Effector CD4-positive, alpha-beta T cell (primary cell): ENCODE measurements around the gene TFDP2.
"Not testable (repeated sequence)": the region's sequence is repeated elsewhere in the genome, so short reads cannot be mapped to it uniquely, and the experiment has no call there.

Experiments used
- DNase-seq: peaks from one replicate; pipeline ENCODE4 v3.0.0-alpha.2; 2020
- total RNA-seq: gene quantifications from one replicate; lab custom pipeline; 2026; lab: John Stamatoyannopoulos, UW

TFDP2 gene, protein sequence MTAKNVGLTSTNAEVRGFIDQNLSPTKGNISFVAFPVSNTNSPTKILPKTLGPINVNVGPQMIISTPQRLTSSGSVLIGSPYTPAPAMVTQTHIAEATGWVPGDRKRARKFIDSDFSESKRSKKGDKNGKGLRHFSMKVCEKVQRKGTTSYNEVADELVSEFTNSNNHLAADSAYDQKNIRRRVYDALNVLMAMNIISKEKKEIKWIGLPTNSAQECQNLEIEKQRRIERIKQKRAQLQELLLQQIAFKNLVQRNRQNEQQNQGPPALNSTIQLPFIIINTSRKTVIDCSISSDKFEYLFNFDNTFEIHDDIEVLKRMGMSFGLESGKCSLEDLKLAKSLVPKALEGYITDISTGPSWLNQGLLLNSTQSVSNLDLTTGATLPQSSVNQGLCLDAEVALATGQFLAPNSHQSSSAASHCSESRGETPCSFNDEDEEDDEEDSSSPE
- 45.8 reads per million, percentile 66 among the genes with 10 or more reads in this experiment for total RNA-seq

DNA sequence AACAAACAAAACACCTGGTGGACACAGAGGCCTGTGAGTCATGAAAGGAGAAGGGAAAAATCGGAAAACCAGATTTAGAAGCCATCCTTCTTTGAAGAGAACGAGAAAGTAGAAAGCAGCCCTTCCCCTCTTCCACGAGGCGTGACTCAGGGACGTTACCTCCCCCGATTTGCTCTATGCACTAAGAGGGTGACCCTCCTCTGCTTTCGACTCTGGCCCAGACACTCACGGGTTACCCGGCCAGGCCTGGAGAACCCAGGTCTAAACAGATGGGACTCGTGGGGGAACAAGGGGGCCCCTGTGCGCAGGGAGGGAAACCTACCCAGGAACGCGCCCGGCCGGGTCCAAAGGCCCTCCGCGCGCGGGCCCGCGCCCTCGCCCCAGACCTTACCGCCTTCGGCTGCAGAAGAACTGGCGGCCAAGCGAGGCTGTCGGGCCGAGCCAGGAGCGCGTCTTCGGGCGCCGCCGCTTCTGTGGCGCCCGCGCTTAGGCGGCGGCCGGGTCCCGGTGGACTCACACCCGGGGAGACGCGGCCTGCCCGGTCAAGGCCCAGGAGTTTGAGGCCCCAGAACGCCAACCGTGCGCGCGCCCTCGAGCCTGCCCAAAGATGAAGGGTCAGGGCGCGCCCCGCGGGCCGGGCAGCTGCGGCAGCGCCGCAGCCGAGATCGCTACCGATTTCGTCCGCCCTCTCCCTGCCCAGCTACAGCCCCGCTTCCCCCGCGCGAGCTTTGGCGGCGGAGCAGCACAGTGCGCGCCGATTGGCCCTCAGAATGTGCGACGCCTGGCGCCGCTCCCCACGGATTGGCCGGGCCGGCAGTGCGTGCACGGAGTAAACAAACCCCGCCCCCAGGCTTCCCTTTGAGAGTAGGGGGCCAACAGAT is at the start of gene TFDP2:
TFDP2 (minus strand) TSS at position 753 of the 881 bp plus-strand sequence. CDS start 47,795 bp downstream, outside the sequence.
- peak; percentile 73 for DNase-seq

DNA sequence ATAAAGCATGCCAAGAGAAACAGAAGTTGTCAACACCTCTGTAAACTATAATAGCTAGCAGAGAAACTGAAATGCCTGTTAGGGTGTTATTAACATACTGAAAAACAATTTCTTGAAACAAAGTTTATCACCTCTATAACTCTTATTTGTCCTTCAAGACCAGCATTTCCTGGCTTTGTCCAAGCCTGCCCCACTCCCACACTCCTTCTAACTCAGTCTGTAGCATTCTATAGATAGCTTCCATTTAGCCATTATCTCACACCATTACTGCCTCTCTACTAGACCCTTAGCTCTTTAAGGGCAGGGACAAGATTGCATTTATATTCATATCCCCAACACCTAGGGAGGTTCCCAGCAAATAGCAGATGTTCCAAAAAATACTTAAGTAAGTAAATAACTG is 39.5 kb upstream of the TFDP2 start:
- DNase-seq = no peak

DNA sequence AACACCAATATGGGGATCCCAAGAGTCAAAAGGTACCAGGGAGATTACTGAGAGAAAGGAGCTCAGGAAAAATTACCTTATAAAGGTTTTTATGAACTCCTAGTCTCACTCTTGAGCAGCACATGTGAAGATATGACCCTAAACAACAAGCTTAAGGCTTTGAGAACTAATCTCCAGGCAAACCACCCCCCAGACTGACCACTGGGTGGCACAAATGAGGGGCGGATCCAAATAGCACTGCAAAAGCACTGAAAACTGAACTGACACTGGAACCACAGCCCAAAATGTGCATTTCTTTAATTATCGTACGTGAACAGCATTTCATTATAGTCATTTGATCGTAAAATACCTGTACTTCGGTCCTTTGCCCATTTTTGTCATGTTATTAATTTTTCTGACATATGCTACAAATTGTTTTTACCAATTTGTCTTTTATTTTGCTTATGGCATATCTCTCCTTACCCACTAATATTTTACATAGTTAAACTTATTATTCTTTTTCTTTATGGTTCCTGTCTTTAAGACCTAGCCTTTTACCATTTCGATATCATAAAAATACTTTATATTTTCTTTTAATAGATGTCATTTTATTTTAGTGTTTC is 31.5 kb upstream of the TFDP2 start:
- no peak for DNase-seq

DNA sequence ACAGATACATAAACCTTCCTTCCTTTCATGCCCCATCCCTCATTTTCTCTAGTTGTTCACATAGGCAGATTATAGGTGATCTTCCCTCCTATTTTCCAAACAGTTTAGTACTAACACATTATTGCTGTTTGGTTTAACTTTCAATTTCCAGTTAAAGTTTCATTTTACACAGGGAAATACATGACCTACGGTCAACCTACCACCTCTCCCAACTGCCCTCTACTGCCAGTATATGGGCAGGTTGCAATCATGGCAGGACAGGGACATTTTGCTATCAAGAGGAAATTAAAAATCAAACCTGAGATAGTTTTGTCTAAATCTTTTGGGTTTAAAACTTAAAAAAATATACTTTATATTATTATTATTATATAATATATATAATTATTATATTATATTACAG is 26.1 kb upstream of the TFDP2 start:
- no peak for DNase-seq

DNA sequence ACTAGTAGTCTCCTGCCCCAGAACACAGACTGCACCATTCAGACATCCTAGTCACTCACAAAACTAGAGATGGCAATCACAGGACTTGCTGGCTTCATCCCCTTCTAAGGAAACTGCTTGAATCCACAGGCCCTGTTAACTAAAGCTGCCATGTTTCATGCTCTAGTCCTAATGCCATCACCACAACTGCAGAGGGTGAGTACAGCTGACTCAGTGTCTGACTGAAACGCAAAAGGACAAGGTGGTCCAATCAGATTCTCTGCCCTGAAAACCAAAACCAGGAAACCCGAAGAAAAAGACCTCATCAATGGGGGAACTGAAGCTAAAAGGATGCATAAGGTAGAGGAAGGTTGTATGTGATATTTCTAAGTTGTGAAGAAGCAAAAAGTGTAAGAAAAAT is 25.2 kb upstream of the TFDP2 start:
- DNase-seq = no peak

DNA sequence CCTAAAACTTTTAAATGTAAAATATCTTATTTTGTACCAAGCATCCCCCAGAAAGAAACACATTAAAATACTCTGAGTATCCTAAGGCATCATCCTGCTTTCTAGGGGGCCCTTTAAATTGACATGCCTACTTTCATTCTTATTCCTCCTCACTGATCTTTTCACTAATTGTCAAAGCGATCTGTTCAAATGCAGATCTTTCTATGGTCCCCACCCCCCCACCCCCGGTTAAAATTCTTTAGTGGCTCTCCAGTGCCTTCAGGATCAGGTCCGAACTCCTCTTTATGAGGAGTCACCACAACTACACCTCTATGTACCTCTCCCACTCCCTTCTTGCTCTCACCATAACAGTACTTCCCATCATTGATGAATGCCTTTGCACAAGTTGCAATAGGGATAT is 19.2 kb upstream of the TFDP2 start:
- DNase-seq = no peak

DNA sequence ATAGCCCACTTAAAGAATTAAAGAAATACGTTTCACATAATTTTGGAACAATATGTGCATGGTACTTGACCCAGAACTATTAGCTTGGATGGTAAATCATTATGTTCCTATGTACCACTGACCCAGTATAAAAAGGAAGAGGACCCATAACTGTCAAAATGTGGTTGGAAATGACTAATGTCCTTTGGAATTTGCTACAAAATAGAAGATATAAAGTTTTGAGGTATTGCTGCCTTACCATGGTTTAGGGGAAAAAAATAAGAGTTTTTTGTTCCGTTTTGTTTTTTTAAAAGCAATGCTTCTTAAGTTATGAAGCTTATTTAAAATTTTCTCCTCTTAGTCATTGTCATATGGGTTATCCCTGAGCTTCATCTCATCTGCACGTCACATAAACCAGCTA is 15.8 kb upstream of the TFDP2 start:
- DNase-seq = no peak

DNA sequence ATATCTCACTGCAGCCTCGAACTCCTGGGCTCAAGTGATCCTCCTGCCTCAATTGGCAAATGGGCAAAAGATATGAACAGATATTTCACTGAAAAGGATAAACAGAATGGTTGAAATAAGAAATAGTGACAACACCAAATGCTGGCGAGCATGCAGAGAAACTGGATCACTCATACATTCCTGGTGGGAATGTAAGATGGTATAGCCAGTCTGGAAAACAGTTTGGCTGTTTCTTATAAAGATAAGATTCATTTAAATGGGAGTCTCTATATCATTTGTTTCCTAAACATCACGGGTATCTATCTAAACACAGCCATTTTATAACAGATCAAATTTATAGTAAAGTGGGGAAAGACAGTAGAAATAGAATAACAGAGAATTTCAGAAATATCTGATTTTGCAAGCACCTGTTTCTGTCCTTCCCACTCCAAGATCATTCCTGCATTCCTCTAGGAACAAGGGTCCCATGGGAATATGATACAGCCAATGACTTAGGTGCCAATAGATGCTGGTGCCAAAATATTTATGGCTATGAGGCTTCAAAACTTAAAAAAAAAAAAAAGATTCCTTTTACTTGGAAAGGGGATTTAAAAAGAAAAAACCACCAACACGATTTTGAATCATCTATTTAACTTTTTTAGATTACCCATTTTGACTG is 9.9 kb upstream of the TFDP2 start:
- DNase-seq = no peak

DNA sequence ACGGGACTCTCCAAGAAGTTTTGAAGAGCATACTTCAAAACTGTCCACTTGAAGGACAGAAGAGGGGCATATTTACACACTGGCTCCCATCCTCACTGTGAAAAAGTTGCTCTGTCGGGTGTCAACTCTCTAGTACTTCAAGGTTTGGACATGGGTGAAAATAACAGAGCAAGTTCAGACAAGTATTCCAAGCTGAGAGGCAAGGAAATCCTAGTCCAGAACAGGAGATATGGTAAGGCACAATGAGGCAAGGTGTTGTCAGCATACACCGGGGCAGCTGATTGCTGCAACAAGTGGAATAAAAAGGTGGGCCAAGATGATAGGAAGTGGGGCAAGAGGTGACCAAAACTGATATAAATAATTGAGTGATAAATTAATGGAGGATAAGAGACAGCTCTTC is 4.8 kb upstream of the TFDP2 start:
- no peak for DNase-seq

DNA sequence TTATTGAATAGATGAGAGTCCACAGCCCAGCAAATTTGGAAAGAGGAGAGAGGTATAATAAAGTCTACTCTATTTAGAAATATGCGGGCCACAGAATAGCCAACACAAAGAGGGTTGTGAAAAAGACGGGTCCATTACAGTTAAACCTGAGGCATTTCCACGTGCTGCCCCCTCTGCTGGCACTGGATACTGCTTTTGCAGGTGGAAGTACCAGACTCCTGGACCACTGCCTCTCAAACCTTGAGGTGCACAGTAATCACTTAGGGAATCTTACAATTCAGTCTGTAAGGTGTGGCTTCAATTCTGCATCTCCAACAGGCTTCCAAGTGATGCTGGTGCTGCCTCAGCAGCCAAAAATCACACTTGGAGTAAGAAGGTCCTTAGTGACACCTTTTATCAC is 3.0 kb upstream of the TFDP2 start:
- DNase-seq = no peak

DNA sequence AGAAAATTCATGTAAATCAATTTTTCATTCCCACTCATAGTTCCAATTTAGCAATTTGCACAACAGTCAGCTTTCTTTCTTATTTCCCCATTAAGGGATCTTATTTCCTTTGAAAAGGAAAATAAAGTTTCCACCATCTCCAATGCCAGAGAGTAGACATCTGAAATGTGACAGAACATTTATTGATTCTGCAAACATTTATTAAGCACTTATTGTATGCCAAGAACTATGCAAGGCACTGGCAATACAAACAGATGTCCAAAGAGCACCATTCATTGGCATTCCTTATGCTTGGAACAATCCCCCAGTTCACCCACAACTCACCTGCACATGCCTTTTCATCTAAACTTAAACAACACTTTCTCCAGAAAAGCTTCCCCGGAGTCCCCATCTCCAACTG is 2.5 kb upstream of the TFDP2 start:
- no peak for DNase-seq

DNA sequence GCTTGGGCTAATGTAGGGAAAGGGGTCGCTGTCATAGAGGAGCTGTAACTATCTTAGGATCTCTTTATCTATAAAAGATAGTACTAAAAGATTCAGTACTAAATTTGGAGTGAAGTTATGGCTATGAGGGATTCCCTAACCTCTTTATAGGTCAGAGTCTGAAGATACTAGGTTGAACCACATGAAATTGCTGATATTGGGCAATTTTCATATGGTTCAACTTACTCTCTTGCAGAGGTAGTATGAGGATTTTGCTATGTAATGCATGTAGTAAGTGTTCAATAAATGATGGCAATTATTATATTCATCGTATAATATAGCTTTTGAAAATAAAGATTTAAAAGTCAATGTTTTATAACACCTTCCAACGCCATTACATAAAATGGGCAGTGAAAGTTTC is 1.9 kb upstream of the TFDP2 start:
- DNase-seq = no peak

DNA sequence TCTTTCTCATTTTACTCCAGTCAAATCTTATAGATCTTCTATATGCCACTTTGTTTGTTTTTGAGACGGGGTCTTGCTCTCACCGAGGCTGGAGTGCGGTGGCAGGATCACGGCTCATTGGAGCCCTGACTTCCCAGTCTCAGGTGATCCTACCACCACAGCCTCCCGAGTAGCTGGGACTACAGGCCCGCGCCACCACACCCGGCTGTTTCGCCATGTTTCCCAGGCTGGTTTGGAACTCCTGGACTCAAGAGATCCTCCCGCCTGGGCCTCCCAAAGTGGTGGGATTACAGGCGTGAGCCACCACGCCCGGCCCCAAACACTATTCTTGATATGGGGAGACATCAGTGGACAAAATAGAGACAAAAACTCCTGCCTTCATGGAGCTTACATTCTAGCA is 927 bp upstream of the TFDP2 start:
- DNase-seq = no peak

DNA sequence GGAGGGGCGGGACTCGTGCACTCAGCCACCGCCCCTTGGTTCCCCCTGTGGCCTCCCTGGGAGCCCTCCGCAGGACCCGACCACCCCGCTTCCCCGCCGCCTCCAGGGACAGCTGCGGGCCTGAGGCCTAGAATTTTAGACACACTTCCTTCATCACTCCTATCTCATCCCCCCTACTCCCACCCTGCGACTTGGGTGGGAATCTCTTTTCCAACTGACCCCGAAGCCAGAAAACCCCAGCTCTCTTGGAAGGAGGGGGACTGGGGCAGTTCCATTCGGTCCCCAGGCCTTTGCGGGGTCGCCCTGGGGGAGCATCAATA is 289 bp upstream of the TFDP2 start:
- no peak for DNase-seq

DNA sequence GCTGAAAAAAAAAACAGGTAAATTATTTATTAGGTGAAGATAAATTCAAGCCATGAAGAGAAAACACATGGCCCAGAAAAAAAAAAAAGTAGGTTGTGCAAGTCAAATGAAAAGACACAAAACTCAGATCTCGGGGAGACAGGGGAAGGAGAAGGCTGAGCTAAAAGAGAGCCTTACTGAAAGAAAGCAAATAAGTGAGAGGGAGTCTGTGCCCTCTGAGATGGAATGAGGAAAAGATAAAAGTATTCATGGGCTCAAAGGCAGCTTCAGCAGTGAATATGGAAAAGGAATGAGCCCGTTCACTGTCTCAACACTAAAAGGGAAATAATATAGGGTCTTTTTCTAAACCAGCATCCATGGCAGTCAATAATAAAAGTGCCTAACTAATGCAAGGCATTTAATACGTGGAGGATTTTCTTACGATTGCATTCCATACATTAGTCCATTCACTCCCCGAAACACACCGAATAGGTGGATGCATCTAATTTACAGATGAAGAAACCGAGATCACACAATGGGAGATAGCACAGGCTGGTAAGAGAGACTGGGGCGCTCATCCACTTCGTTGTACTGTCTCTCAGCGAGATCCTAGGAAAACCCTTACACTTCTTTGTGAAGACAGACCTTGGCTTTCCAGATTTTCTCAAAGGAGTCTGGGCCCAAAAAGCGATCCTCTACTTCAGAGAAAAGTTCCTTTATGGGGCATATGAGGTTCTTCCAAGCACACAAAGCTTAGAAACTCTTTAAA is 1.1 kb downstream of the TFDP2 start:
- DNase-seq = no peak

DNA sequence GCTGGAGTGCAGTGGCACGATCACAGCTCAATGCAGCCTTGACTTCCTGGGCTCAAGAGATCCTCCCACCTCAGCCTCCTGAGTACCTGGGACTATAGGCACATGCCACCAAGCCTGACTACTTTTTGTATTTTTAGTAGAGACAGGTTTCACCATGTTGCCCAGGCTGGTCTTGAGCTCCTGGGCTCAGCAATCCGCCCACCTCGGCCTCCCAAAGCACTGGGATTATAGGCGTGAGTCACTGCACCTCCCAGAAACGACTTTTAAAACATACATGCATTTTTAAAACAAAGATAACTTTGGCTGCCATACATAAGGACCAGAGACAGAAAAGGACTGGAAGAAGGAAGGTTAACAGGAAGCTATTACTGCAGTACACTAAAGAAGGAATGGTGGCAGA is 4.8 kb downstream of the TFDP2 start:
- DNase-seq = not testable (repeated sequence)

DNA sequence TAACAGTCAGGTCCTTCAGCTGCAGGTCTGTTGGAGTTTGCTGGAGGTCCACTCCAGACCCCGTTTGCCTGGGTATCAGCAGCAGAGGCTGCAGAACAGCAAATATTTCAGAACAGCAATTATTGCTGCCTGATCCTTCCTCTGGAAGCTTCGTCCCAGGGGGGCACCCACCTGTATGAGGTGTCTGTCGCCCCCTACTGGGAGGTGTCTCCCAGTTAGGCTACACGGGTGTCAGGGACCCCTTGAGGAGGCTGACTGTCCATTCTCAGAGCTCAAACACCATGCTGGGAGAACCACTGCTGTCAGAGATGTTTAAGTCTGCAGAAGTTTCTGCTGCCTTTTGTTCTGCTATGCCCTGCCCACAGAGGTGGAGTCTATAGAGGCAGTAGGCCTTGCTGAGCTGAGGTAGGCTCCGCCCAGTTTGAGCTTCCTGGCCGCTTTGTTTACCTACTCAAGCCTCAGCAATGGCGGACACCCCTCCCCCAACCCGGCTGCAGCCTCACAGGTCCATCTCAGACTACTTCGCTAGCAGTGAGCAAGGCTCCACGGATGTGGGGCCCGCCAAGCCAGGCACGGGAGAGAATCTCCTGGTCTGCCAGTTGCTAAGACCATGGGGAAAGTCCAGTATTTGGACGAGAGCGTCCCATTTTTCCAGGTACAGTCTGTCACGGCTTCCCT is 8.6 kb downstream of the TFDP2 start:
- not testable (repeated sequence) for DNase-seq

DNA sequence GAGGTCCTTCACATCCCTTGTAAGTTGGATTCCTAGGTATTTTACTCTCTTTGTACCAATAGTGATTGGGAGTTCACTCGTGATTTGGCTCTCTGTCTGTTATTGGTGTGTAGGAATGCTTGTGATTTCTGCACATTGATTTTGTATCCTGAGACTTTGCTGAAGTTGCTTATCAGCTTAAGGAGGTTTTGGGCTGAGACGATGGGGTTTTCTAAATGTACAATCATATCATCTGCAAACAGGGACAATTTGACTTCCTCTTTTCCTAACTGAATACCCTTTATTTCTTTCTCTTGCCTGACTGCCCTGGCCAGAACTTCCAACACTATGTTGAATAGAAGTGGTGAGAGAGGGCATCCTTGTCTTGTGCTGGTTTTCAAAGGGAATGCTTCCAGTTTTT is 12.3 kb downstream of the TFDP2 start:
- not testable (repeated sequence) for DNase-seq

DNA sequence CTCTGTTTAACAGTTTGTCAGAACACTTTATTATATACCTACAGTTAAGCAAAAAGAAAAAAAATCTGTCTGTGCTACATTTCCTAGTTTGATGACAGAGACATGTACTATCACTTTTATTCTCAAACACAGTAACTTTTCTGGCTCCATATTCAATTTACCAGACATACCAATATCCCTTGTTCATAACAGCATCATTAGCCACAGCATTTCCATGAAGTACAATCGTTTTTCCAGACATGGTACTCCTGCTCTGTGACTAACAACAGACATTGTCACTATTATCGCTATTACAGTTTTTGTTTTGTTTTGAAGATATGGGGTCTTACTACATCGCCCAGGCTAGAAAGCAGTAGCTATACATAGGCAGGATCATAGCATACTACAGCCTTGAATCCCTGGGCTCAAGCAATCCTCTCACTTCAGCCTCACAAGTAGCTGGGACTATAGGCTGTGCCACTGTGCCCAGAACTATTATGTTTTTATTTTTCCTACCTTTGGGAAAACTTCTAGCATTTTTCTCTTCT is 14.5 kb downstream of the TFDP2 start:
- DNase-seq = no peak

DNA sequence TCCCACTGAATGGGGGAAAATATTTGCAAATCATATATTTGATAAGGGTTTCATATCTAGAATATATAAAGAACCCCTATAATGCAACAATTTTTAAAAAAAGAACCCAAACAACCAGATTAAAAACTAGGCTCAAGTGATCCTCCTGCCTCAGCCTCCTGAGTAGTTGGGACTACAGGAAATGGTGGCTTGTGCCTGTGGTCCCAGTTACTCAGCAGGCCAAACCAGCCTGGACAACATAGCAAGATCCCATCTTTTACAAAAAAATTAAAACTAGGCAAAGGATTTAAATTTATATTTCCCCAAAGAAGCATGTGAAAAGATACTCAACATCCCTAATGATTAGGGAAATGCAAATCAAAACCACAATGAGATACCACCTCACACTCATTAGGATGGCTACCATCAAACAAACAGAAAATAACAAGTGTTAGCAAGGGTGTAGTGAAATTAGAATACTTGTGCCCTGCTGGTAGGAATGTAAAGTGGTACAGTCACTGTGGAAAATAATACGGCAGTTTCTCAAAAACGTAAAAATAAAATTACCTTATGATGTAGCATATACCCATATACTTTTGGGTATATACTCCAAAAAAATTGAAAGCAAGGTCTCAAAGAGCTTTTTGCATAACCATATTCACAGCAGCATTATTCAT is 19.7 kb downstream of the TFDP2 start:
- DNase-seq = no peak
